DLD1 (cell line): ENCODE results near the gene MAN2B2.

Experiments used
- in situ Hi-C: cut with HindIII; loops from 2 replicates; pipeline ENCODE4 v1.10.0; 2017; ENCODE audit warnings: low sequenced_read_pairs

Gene MAN2B2

DNA sequence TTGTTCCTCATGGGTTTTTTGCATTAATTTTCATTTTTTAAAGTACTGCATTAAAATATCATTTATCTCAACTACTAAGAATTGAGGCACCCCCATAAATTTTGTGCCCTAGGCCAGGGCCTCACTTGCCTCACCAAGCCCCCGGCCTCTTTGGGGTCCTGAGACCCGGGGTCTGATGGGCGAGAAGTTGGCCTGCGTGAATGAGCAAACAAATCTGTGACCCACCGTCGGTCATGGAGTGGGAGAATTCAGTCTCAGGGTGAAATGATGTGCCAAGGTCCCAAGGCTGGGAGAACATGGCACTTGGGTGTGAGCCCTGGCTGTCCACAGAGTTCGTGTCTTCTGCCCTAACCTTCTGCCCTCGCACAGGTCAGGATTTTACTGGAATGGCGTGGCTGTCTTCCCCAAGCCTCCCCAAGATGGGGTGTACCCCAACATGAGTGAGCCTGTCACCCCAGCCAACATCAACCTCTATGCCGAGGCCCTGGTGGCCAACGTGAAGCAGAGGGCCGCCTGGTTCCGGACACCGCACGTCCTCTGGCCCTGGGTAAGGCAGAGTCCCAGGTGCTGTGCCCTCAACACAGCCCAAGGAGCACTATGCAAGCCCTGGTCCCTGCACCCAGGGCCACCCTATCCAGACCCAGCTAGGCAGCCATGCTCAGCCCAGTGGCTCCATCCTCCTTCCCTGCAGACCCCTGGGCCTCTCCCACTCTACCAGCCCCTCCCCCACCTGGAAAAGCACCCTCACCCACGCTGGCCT is 18.0 kb downstream of the MAN2B2 start:
- in situ Hi-C loops = no loop called here

DNA sequence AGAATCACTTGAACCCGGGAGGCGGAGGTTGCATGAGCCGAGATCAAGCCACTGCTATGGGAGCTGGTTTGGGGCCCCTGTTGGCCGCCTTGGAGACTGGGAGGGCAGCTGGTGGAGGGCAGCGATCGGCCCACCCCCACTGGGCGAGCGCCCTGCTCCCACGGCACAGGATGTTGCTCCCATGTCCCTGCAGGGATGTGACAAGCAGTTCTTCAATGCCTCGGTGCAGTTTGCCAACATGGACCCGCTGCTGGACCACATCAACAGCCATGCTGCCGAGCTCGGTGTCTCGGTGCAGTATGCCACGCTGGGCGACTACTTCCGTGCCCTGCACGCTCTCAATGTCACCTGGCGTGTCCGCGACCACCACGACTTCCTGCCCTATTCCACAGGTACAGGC is 19.4 kb downstream of the MAN2B2 start:
- in situ Hi-C loops = no loop called here

DNA sequence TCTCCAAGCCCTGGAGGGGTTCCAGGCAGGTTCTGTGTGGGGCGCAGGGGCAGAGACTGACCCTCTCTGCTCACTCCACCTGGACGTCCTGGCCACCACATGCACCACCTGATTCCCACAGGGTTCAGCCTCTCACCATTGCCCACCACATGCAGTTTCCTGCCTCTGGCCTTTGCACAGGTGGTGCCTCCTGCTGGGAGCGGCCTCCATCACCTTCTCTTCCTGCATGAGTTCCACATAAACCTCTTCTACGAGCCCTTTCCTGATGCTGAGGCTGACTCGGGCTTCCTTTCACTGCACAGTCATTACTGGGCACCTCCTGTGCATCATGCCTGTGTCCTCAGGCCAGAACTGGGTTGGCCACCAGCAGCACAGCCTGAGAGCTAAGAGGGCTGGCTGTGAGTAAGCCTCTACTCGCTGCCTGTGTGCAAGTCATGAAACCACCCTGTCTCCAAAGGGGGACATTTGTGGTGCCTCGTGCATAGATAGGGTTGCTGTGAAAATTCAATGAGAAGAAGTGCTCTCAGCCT is 19.9 kb downstream of the MAN2B2 start:
- in situ Hi-C loops = no loop called here

DNA sequence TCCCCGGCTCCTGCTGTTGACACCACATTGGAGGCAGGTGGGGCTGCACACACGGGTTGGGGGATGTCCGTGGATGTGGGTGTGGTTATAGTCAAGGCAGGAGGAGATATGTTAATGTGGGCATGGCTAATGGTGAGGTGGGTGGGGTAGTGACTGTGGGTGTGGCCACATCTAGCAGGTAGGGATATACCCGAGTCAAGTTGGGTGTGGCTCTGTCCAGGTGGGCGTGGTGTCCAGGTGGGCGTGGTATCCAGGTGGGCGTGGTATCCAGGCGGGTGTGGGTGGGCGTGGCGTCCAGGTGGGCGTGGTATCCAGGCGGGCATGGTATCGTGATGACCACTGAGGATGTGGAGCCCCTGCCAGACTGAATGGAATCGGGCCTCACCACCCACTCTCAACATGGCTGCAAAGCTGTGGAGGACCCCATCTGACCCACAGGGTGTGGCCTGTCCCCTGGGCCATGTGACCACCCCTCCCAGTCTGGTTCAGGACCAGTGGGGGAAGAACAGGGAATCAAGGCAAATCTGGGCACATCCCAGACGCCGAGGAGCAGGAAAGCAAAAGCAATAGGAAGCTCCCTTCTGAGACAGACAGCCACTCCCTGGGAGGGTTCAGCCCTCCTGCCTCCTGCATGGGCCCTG is 21.0 kb downstream of the MAN2B2 start:
- in situ Hi-C loops = no loop called here

DNA sequence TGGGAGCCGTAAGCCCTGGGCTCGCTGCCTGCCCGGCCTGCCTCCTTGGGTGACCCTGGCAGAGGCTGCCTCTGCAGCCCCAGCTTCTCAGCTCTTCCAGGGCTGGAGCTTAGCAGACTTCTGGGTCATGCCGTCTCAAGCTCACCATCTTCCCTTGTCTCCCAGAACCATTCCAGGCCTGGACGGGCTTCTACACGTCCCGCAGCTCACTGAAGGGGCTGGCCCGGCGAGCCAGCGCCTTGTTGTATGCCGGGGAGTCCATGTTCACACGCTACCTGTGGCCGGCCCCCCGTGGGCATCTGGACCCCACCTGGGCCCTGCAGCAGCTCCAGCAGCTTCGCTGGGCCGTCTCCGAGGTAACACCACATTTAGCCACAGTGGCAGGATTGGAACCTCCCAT is 22.0 kb downstream of the MAN2B2 start:
- in situ Hi-C loops = no loop called here

DNA sequence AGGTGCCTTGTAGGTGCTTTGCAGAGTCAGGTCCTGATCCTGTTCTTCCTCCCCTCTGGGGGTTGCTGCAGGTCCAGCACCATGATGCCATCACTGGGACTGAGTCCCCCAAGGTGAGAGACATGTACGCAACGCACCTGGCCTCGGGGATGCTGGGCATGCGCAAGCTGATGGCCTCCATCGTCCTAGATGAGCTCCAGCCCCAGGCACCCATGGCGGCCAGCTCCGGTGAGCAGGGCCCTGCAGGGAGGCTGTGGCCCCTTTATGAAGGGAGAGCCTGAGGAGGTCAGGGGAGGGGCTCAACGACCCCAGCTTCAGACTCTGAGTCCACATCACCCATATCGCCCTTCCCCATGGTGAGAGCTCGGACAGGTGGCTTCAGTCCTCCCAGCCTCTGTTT is 23.1 kb downstream of the MAN2B2 start:
- in situ Hi-C loops = no loop called here

DNA sequence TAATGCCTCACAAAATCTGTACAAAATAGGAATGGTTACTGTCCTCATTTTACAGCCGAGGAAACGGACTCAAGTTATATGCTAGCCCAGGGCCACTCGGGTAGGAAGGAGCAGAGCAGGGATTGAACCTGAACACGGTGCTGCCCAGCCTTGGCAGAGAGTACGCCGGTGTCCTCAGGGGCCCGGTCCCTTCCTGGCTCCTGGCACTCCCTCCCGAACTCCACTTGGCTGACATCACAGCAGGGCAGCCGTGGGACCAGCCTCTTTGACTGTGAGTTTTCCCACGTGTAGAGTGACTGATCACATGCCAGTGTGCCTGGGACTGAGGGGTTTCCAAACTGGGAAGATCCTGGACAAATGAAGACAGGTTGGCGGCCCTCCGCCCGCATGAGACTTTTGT is 23.7 kb downstream of the MAN2B2 start:
- in situ Hi-C loops = no loop called here

DNA sequence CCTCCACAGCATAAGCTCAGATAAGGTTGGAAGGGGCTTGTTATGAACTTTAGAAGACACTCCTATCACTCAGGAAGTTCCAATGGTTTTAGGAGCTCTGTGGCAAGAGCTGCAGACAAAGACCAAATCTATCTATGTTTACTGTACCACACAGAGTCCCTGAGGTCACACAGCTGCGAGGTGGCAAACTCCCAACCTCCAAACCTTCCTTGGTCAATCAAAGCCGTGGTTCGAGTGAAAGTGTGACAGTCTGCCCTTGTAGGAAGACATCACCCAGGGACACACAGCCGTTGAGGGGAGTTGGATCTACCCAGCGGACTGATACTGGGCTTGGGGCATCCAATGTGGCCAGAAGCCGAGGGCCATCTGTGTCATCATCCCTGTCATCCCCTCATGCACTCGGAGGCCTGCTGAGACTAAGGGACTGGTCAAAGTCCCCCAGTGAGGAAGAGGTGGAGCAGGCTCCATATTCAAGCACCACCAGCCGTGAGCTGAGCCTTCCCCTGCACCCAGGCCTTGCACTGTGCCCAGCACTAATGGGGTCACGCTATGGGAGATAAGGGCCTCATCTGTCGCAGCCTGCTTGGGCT is 26.8 kb downstream of the MAN2B2 start:
- in situ Hi-C loops = loop anchor here (10.0 kb wide), 1 partner anchor 63 kb away; no protein-coding TSS in a partner anchor

DNA sequence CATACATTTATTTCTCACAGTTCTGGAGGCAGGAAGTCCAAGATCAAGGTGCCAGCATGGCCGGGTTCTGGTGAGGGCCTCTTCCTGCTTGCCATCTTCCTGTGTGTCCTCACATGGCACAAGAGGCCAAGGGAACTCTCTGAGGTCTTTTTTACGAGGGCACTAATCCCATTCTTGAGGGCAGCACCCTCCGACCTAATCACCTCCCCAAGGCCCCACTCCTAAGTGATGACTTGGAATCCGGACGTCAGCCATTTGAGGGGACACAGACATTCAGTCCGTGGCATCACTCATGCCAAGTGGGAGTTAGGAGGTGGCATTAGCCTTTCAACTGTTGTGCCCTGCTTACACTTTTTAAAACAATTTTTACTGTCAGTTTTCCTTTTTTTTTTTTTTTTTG is 27.3 kb downstream of the MAN2B2 start:
- in situ Hi-C loops = loop anchor here (10.0 kb wide), 1 partner anchor 63 kb away; no protein-coding TSS in a partner anchor

DNA sequence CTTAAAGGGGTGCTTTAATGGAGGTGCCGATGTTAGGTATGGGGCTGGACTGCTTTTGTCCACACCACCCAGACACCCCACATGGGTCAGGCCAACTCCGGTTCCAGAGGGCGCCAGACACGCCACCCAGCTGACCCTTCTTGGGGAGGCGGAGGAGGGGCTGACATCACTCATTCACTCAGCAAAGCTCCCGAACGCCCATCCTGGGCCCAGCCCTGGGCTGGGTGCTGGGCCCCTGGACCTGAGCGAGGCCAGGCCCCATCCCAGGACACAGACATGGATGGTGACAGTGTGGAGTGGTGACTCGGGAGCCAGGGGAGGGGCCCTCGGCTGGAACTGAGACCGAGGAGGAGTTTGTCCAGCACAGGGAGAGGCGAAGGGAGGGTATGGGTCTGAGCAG is 28.1 kb downstream of the MAN2B2 start:
- in situ Hi-C loops = loop anchor here (10.0 kb wide), 1 partner anchor 62 kb away; no protein-coding TSS in a partner anchor

DNA sequence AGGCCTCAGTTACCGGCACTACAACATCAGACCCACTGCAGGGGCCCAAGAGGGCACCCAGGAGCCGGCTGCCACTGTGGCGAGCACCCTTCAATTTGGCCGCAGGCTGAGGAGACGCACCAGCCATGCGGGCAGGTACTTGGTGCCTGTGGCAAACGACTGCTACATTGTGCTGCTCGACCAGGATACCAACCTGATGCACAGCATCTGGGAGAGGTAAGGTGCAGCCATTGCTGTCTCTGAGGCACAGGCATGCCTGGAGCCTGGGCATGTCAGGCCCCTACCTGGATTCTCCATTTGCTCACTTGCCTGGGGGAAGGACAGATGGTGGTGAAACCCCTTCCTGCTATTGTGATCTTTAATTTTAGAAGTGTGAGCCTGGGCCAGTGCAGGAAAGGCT is 30.1 kb downstream of the MAN2B2 start:
- in situ Hi-C loops = loop anchor here (10.0 kb wide), 1 partner anchor 60 kb away; no protein-coding TSS in a partner anchor

DNA sequence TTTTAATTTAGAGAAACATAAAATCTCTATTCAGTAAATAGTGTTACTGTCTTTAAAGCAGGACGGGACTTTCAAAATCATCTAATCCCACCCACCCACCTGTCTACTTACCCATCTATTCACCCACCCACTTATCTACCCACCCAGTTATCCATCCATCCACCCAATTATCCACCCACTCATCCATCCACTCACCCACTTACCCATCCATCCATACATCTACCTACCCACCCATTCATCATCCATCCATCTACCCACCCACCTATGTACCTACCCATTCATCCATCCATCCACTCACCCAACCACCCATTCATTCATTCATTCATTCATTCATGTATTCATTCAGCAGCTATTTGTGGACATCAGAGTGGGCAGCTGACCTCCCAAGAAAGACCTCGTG is 30.6 kb downstream of the MAN2B2 start:
- in situ Hi-C loops = loop anchor here (10.0 kb wide), 1 partner anchor 59 kb away; no protein-coding TSS in a partner anchor

DNA sequence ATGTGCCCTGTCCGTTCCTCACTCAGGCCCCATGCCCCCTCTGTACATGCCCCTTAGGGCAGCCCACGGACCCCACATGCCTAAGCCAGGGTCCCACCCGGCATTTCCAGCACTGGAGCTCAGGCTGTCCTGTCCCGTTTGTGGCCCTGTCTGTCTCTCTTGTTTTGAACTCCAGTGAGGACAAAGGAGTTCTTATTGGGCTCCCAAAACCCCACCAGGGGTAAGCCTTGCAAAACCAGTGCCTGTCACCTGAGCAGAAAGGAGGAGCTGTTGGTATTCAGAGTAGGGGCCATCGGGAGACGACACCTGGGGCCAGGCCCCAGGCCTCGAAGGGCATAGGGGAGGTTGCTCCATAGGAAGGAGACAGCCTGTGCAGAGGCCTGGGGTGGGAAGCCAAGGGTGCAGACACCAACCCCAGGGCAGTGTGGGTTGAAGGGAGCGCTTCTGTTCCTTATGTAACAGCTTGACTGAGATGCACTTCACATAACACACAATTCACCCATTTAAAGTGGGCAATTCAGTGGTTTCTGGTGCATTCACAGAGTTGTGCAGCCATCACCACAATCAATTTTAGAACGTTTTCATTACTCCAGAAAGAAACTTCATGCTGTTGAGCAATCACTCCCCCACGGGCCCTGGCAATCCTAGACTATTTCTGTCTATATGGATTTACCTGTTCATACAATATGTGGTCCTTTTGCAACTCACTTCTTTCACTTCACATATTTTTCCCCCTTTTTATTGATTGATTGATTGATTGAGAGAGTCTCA is 31.7 kb downstream of the MAN2B2 start:
- in situ Hi-C loops = loop anchor here (10.0 kb wide), 1 partner anchor 58 kb away; no protein-coding TSS in a partner anchor

DNA sequence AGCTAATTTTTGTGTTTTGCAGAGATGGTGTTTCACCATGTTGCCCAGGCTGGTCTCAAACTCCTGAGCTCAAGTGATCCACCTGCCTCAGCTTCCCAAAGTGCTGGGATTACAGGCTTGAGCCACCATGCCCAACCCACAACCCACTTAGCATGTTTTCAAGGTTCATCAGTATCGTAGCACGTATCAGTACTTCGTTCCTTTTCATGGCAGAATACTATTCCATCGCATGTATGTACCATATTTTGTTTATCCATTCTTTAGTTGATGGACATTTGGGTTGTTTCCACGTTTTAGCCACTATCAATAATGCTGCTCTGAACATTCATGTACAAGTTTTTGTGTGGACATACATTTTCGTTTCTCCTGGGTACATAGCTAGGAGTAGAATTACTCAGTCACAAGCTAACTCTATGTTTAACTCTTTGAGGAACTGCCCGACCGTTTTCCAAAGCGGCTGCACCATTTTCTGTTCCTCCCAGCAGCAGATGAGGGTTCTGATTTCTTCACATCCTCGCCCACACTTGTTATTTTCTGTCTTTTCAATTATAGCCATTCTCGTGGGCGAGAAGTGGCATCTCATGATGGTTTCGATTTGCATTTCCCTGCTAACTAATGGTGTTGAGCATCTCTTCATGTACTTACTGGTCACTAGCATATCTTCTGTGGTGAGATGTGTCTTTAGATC is 32.5 kb downstream of the MAN2B2 start:
- in situ Hi-C loops = loop anchor here (10.0 kb wide), 1 partner anchor 57 kb away; no protein-coding TSS in a partner anchor

DNA sequence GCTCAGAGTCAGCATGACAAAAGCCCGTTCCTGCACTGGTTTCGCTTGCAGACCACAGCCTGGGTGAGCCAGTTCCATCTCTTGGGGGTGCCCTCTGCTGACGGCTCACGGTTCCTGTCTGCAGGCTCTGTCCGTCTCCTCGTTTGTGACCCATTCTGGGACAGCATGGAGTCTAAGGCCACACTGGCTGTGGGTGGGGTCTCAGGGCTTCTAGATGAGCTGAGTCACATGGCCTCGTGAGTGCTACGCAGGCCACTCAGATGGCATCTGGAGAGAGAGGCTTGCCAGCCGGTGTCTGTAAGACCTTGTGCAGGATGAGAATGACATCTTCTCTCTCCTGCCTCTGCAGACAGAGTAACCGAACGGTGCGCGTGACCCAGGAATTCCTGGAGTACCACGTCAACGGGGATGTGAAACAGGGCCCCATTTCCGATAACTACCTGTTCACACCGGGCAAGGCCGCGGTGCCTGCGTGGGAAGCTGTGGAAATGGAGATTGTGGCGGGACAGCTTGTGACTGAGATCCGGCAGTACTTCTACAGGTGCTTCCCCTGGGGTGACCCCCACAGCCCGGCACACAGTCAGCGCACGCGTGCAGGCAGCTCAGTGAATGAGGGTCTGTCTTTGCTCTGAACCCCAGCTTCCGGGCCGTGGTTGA is 33.9 kb downstream of the MAN2B2 start:
- in situ Hi-C loops = loop anchor here (10.0 kb wide), 1 partner anchor 56 kb away; no protein-coding TSS in a partner anchor

DNA sequence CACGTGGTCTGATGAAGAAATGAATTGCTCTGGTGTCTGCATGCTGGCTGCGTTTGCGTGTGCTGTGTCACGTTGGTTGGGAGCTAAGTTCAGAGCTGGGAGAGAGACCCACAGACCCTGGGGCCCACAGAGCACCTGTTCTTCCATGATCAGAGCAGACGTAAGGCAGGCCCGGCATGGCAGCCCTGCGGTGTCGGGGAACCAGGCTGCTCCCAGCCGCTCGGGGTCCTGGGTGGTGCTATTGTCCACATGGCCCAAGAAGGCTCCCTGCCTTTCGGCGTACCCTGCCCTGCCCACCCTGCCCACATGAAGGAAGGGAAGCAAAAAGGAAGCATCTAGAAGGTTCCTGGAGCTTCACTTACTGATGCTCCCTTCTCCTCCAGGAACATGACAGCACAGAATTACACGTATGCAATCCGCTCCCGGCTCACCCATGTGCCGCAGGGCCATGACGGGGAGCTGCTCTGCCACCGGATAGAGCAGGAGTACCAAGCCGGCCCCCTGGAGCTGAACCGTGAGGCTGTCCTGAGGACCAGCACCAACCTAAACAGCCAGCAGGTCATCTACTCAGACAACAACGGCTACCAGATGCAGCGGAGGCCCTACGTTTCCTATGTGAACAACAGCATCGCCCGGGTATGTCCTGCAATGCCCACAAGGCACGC is 34.6 kb downstream of the MAN2B2 start:
- in situ Hi-C loops = loop anchor here (10.0 kb wide), 1 partner anchor 55 kb away; no protein-coding TSS in a partner anchor

DNA sequence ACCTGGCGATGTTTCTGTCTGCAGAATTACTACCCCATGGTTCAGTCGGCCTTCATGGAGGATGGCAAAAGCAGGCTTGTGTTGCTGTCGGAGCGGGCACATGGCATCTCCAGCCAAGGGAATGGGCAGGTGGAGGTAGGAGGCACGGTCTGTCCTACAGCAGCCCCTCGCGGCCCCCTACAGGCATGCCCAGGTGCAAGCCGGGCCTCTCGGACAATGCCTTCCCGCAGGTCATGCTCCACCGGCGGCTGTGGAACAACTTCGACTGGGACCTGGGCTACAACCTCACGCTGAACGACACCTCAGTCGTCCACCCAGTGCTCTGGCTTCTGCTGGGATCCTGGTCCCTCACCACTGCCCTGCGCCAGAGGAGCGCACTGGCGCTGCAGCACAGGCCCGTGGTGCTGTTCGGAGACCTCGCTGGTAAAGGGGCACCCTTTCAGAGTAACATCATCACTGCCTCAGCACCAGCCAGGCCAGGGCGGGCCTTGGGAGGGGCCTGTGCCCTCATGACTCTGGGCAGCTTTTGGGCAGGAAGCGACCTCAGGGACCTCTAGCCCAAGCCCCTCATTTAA is 36.0 kb downstream of the MAN2B2 start:
- in situ Hi-C loops = no loop called here

DNA sequence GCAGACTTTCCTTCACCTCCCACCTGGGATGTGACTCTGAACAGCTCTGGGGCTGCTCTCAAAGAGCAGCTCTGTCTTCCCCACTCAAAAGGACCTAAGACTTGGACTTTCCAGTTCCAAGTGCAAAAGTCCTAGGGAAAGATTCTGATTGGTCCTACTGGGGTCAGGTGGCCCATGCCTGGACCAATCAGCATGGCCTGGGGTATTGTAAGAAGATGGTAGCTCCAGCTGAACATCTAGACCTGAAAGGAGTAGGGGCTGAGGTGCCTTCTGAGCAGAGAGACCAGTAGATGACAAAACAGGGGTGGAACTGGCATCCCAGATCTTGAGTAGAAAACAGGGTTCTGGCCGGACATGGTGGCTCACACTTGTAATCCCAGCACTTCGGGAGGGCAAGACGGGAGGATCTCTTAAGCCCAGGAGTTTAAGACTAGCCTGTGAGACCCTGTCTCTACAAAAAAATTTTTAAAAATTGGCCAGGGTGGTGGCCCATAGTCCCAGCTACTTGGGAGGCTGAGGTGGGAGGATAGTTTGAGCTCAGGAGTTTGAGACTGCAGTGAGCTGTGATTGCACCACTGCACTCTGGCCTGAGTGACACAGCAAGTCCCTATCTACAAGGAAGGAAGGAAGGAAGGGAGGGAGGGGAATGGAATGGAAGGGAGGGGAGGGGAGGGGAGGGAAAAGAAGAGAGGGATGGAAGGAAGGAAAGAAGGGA is 38.1 kb downstream of the MAN2B2 start:
- in situ Hi-C loops = no loop called here
